ENCODE results near the gene TCF4.
A peak's percentile ranks its signal among the peaks of the same experiment; 100 is the strongest.

The TCF4 gene

GRCh38 chr18:55559739-55560138 is 28.3 kb downstream of the TCF4 start:
- Histone ChIP-seq H3K4me3 (ENCODE audit: low read depth, low read length) (no peak overlapping the region), H3K36me3 (ENCODE audit: control insufficient read depth in 1 of 2, insufficient read depth in 2 of 2, low read length in 2 of 2) (peaks cover 9 to 13% of the 10 kb centered on the region in 2 experiments), H3K18ac (ENCODE audit: low read length) (no peak overlapping the region), H3K27ac (ENCODE audit: low read depth, low read length) (no peak overlapping the region), H3K4me2 (ENCODE audit: low read length) (no peak overlapping the region), H3K14ac (ENCODE audit: low read length) (no peak overlapping the region), H3K9ac (ENCODE audit: low read length) (no peak overlapping the region), H2BK5ac (ENCODE audit: low read depth, low read length, poor library complexity) (no peak overlapping the region), H2AFZ (ENCODE audit: insufficient read depth, low read length, poor library complexity) (no peak overlapping the region), H2BK12ac (ENCODE audit: low read length) (no peak overlapping the region), H3K23ac (ENCODE audit: low read length) (no peak overlapping the region), H4K8ac (ENCODE audit: low read depth, low read length) (no peak overlapping the region), H2AK5ac (ENCODE audit: low read length) (no peak overlapping the region), H3K79me1 (ENCODE audit: low read length) (no peaks in the 10 kb centered on the region), H3K79me2 (ENCODE audit: control insufficient read depth, insufficient read depth, low read length, poor library complexity) (peaks cover 1% of the 10 kb centered on the region), H2BK120ac (ENCODE audit: insufficient read depth, low read length, poor library complexity) (no peak overlapping the region), H4K12ac (ENCODE audit: low read depth, low read length) (no peak overlapping the region), H4K91ac (ENCODE audit: low read depth, low read length) (no peak overlapping the region), H3K27me3 (ENCODE audit: insufficient read depth, low read length) (no peaks in the 10 kb centered on the region), H3K4me1 (ENCODE audit: control insufficient read depth in 1 of 2, insufficient read depth in 2 of 2, low read length in 2 of 2) (no peaks in the 10 kb centered on the region), H3K9me3 (ENCODE audit: insufficient read depth, low read depth, low read length) (peaks cover 1% of the 10 kb centered on the region), H3K4ac (ENCODE audit: low read depth, low read length) (no peak overlapping the region)
- no peak for DNase-seq
- WGBS (ENCODE audit: extremely low coverage, insufficient coverage, insufficient read length): no CpG with 5 or more reads among the region's 2 CpGs

GRCh38 chr18:55557211-55557610 is 30.8 kb downstream of the TCF4 start:
- Histone ChIP-seq H3K4me2 (ENCODE audit: low read length) (no peak overlapping the region), H3K18ac (ENCODE audit: low read length) (no peak overlapping the region), H3K14ac (ENCODE audit: low read length) (no peak overlapping the region), H3K9ac (ENCODE audit: low read length) (no peak overlapping the region), H3K79me1 (ENCODE audit: low read length) (no peaks in the 10 kb centered on the region), H3K27me3 (ENCODE audit: insufficient read depth, low read length) (no peaks in the 10 kb centered on the region), H4K8ac (ENCODE audit: low read depth, low read length) (no peak overlapping the region), H3K27ac (ENCODE audit: low read depth, low read length) (no peak overlapping the region), H2AK5ac (ENCODE audit: low read length) (no peak overlapping the region), H3K4ac (ENCODE audit: low read depth, low read length) (no peak overlapping the region), H2BK5ac (ENCODE audit: low read depth, low read length, poor library complexity) (no peak overlapping the region), H2AFZ (ENCODE audit: insufficient read depth, low read length, poor library complexity) (no peak overlapping the region), H2BK12ac (ENCODE audit: low read length) (no peak overlapping the region), H3K4me3 (ENCODE audit: low read depth, low read length) (no peak overlapping the region), H3K36me3 (ENCODE audit: control insufficient read depth in 1 of 2, insufficient read depth in 2 of 2, low read length in 2 of 2) (peaks cover 5 to 8% of the 10 kb centered on the region in 2 experiments), H2BK120ac (ENCODE audit: insufficient read depth, low read length, poor library complexity) (no peak overlapping the region), H4K12ac (ENCODE audit: low read depth, low read length) (no peak overlapping the region), H3K23ac (ENCODE audit: low read length) (no peak overlapping the region), H3K4me1 (ENCODE audit: control insufficient read depth in 1 of 2, insufficient read depth in 2 of 2, low read length in 2 of 2) (no peaks in the 10 kb centered on the region), H4K91ac (ENCODE audit: low read depth, low read length) (no peak overlapping the region), H3K9me3 (ENCODE audit: insufficient read depth, low read depth, low read length) (no peaks in the 10 kb centered on the region), H3K79me2 (ENCODE audit: control insufficient read depth, insufficient read depth, low read length, poor library complexity) (peaks cover 2% of the 10 kb centered on the region)
- no CpG with 5 or more reads among the region's 1 CpG for WGBS (ENCODE audit: extremely low coverage, insufficient coverage, insufficient read length)
- DNase-seq: no peak

GRCh38 chr18:55555395-55556027 is 32.5 kb downstream of the TCF4 start:
- Histone ChIP-seq H3K9me3 (ENCODE audit: insufficient read depth, low read depth, low read length) (no peaks in the 10 kb centered on the region), H2BK120ac (ENCODE audit: insufficient read depth, low read length, poor library complexity) (no peak overlapping the region), H4K91ac (ENCODE audit: low read depth, low read length) (no peak overlapping the region), H3K79me1 (ENCODE audit: low read length) (no peaks in the 10 kb centered on the region), H3K79me2 (ENCODE audit: control insufficient read depth, insufficient read depth, low read length, poor library complexity) (peaks cover 4% of the 10 kb centered on the region), H3K14ac (ENCODE audit: low read length) (no peak overlapping the region), H3K4me2 (ENCODE audit: low read length) (no peak overlapping the region), H3K9ac (ENCODE audit: low read length) (no peak overlapping the region), H3K18ac (ENCODE audit: low read length) (no peak overlapping the region), H2AFZ (ENCODE audit: insufficient read depth, low read length, poor library complexity) (no peak overlapping the region), H3K27me3 (ENCODE audit: insufficient read depth, low read length) (no peaks in the 10 kb centered on the region), H2BK5ac (ENCODE audit: low read depth, low read length, poor library complexity) (no peak overlapping the region), H4K12ac (ENCODE audit: low read depth, low read length) (no peak overlapping the region), H3K27ac (ENCODE audit: low read depth, low read length) (no peak overlapping the region), H3K4me1 (ENCODE audit: control insufficient read depth in 1 of 2, insufficient read depth in 2 of 2, low read length in 2 of 2) (peaks cover 0 to 3% of the 10 kb centered on the region in 2 experiments), H2BK12ac (ENCODE audit: low read length) (no peak overlapping the region), H3K23ac (ENCODE audit: low read length) (no peak overlapping the region), H3K4ac (ENCODE audit: low read depth, low read length) (no peak overlapping the region), H3K36me3 (ENCODE audit: control insufficient read depth in 1 of 2, insufficient read depth in 2 of 2, low read length in 2 of 2) (peaks cover 10 to 15% of the 10 kb centered on the region in 2 experiments), H4K8ac (ENCODE audit: low read depth, low read length) (no peak overlapping the region), H2AK5ac (ENCODE audit: low read length) (no peak overlapping the region), H3K4me3 (ENCODE audit: low read depth, low read length) (no peak overlapping the region)
- no peak for DNase-seq
- no CpG with 5 or more reads among the region's 4 CpGs for WGBS (ENCODE audit: extremely low coverage, insufficient coverage, insufficient read length)

- no CpG with 5 or more reads among the region's 11 CpGs for WGBS (ENCODE audit: extremely low coverage, insufficient coverage, insufficient read length)
Measured at GRCh38 chr18:55552526-55553189, 35.3 kb downstream of the TCF4 start.

More at GRCh38 chr18:55552526-55553189, 35.3 kb downstream of the TCF4 start:
- no peaks in the 10 kb centered on the region for H3K9me3 ChIP-seq (ENCODE audit: insufficient read depth, low read depth, low read length)
- H4K12ac ChIP-seq (ENCODE audit: low read depth, low read length): no peak overlapping the region
- H3K79me1 ChIP-seq (ENCODE audit: low read length): no peaks in the 10 kb centered on the region
- no peak for DNase-seq
- no peak overlapping the region for H3K14ac ChIP-seq (ENCODE audit: low read length)
- H3K4me1 ChIP-seq (ENCODE audit: control insufficient read depth in 1 of 2, insufficient read depth in 2 of 2, low read length in 2 of 2): peaks cover 0 to 10% of the 10 kb centered on the region in 2 experiments
- H2AK5ac ChIP-seq (ENCODE audit: low read length): no peak overlapping the region
- no peak overlapping the region for H4K8ac ChIP-seq (ENCODE audit: low read depth, low read length)
- H3K27me3 ChIP-seq (ENCODE audit: insufficient read depth, low read length): no peaks in the 10 kb centered on the region
- H2AFZ ChIP-seq (ENCODE audit: insufficient read depth, low read length, poor library complexity): no peak overlapping the region
- H3K4ac ChIP-seq (ENCODE audit: low read depth, low read length): peak overlapping the region; percentile 52
- no peak overlapping the region for H3K4me3 ChIP-seq (ENCODE audit: low read depth, low read length)
- no peak overlapping the region for H2BK5ac ChIP-seq (ENCODE audit: low read depth, low read length, poor library complexity)
- H3K79me2 ChIP-seq (ENCODE audit: control insufficient read depth, insufficient read depth, low read length, poor library complexity): peaks cover 4% of the 10 kb centered on the region
- no peak overlapping the region for H3K4me2 ChIP-seq (ENCODE audit: low read length)
- H2BK120ac ChIP-seq (ENCODE audit: insufficient read depth, low read length, poor library complexity): no peak overlapping the region
- H3K27ac ChIP-seq (ENCODE audit: low read depth, low read length): no peak overlapping the region
- no peak overlapping the region for H3K18ac ChIP-seq (ENCODE audit: low read length)
- H4K91ac ChIP-seq (ENCODE audit: low read depth, low read length): no peak overlapping the region
- no peak overlapping the region for H3K23ac ChIP-seq (ENCODE audit: low read length)
- H2BK12ac ChIP-seq (ENCODE audit: low read length): no peak overlapping the region
- H3K36me3 ChIP-seq (ENCODE audit: control insufficient read depth in 1 of 2, insufficient read depth in 2 of 2, low read length in 2 of 2): peaks cover 7 to 12% of the 10 kb centered on the region in 2 experiments
- H3K9ac ChIP-seq (ENCODE audit: low read length): no peak overlapping the region

Data from trophoblast cell (in vitro differentiated cells and primary cell).